ENCODE data around the gene UNK.
"Not testable (repeated sequence)": the region's sequence is repeated elsewhere in the genome, so short reads cannot be mapped to it uniquely, and the experiment has no call there.

Gene UNK

GRCh38 chr17:75854881-75855309, 70.3 kb downstream of the UNK start:
- no peak for DNase-seq

GRCh38 chr17:75855310-75856061, 70.9 kb downstream of the UNK start, which contains the start of gene WBP2:
Gene WBP2, minus strand, starts transcription at chr17:75855335. Its CDS starts 38 bp downstream, at chr17:75855297.
- peak; percentile 100 for DNase-seq

- DNase-seq: peak; percentile 78
Measured at GRCh38 chr17:75856062-75856756, 71.6 kb downstream of the UNK start.

- not testable (repeated sequence) for DNase-seq
Measured at GRCh38 chr17:75859358-75859757, 74.8 kb downstream of the UNK start.

GRCh38 chr17:75861927-75862317, 77.3 kb downstream of the UNK start:
- no peak for DNase-seq

- DNase-seq: no peak
Measured at GRCh38 chr17:75864448-75864871, 79.9 kb downstream of the UNK start.

GRCh38 chr17:75864887-75865286, 80.3 kb downstream of the UNK start:
- not testable (repeated sequence) for DNase-seq

- not testable (repeated sequence) for DNase-seq
Measured at GRCh38 chr17:75865404-75866188, 81.0 kb downstream of the UNK start.

- not testable (repeated sequence) for DNase-seq
Measured at GRCh38 chr17:75868730-75869281, 84.2 kb downstream of the UNK start.

GRCh38 chr17:75869282-75870141, 84.9 kb downstream of the UNK start:
- DNase-seq: no peak

- not testable (repeated sequence) for DNase-seq
Measured at GRCh38 chr17:75870228-75870627, 85.6 kb downstream of the UNK start.

- DNase-seq: no peak
Measured at GRCh38 chr17:75872434-75873351, 88.1 kb downstream of the UNK start.

- DNase-seq: no peak
Measured at GRCh38 chr17:75873587-75874322, 89.1 kb downstream of the UNK start.

- no peak for DNase-seq
Measured at GRCh38 chr17:75874323-75875181, 89.9 kb downstream of the UNK start.
